ENCODE measurements around the gene LRRC34.

The LRRC34 gene, protein sequence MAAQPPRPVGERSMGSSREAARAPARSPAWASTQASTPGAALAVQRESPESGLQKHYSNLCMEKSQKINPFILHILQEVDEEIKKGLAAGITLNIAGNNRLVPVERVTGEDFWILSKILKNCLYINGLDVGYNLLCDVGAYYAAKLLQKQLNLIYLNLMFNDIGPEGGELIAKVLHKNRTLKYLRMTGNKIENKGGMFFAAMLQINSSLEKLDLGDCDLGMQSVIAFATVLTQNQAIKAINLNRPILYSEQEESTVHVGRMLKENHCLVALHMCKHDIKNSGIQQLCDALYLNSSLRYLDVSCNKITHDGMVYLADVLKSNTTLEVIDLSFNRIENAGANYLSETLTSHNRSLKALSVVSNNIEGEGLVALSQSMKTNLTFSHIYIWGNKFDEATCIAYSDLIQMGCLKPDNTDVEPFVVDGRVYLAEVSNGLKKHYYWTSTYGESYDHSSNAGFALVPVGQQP

DNA sequence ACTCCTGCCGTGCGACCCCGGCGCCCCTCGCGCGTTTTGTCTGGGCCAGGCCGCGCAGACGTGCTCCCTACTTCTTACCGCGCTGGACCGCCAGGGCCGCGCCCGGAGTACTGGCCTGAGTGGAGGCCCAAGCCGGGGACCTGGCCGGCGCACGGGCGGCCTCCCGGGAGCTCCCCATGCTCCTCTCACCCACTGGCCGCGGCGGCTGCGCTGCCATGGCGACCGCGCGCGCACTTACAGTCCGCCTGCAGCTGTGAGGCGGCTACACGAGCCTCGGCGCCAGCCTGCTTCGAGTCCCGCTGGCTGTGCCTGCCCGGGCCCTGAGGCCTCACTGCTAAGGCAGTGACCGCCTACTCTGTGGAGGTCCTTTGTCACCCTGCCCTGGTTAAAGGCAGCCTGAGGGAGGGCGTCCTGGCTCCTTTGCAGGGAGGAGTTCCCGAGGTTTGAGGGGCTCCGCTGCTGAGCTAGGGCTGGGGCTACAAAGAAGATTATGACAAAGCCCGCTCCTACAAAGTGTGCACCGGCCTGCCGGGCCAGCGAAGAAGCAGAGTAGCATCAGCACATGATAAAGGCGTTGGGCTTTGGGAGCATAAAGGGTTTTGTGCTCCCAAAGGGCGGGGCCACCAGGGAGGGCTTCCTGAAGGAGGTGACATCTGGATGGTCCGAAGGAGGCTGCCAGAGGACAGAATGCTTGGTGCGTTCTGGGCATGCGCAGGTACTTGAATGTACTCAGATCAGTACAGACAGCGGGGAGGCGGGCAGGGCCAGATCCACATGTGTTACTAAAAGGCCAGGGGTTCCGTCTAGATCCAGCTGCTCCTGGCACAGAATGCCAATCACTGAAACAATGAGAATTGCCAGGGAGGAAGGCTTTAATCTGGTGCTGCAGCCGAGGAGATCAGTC is at the start of gene LRRC34, which contains the start of gene LRRIQ4:
Gene LRRC34, minus strand, starts transcription at position 573 of the 904 bp plus-strand sequence. Its CDS starts 356 bp downstream, at position 217.
Gene LRRIQ4, plus strand, starts transcription at position 539 of the 904 bp plus-strand sequence. CDS start 9,052 bp downstream, outside the sequence.
- peak; percentile 94 to 96 for DNase-seq

DNA sequence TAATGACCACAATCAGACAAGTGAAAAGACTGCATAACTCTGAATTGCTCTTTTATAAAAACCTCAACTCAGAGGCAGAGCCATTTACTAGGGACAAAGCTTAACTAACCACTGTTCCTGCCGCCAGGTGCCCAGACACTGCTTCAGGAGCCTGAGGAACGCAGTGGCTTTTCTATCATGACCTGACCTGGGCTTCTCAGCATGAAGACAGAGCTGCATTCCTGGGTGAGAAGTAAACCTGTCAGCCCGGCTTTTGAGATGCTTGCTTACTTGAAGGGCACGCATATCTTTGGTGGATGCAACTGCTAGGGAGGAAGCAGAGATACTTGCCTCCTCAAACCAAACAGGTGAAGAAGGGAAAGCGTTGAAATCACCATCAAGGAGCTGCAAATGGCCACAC is 49.2 kb upstream of the LRRC34 start:
- DNase-seq, result no peak

DNA sequence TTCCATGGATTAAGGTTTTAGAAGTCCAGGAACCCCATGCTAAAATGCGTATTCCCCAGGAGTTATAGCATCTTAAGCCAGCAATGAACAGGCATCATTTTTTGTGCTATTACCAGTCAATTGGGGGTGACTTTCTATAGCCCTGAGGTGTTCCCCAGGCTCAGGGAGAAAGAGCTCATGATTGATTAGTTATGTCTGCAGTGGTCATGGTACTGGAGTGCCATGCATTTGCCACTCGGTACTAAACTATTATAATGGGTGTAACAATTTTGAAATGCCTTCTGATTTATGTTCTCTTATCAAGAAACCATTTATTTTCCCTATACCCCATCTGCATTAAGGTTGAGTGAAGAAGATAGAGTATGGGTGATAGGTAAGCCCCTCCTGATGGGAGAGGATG is 45.1 kb upstream of the LRRC34 start:
- no peak for DNase-seq

DNA sequence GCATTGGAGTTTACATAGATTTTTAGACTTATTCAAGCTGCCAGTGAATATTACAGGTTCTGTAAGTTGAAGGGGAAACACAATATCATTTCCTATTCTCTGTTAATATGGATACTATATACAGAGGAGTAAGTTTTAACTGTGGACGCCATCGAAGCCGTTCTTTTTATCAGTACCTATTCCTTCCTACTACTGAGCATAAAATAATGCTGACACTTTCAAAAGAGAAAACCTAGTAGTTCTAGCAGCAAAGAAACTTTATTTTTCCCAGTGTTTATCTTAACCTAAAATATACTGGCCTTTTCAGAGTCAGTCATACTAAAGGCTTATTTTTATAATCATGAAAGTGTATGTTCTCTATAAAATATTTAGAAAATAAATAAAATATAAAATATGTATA is 42.8 kb upstream of the LRRC34 start:
- no peak for DNase-seq

DNA sequence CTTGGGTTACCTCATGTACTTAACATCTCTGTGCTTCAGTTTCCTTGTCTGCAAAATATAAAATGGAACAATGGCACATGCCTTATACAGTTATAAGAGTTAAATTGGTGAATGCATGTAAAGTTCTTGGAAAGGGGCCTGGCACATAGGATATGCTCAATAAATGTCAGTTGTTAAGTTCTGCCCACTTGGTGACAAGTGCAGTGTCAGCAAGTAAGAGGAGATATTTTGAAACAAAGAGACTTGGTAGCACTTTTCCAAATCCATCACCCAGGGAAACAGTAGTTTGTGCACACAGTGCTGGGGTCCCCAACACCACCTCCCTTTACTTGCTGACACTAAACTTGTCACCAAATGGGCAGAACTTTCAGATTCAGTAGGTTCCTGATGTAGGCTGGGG is 37.9 kb upstream of the LRRC34 start:
- DNase-seq, result no peak

DNA sequence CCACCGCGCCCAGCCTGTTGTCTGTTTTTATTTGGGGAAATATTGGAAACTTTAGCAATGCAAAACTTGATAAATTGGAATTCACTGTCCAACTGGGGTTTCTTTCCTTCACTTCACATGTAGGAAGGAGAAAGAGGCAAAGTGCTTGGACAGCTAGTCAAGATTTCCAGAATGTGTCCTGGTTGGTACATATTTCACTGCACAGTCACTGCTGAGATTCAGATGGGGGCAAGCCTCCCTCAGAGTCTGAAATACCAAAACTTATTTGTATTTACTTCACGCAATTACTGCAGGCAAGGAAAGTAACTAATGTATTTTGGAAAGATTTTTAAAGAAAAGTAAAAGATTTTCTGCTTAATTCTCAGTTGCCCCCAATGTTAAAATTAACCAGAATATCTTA is 36.0 kb upstream of the LRRC34 start:
- DNase-seq, result no peak

DNA sequence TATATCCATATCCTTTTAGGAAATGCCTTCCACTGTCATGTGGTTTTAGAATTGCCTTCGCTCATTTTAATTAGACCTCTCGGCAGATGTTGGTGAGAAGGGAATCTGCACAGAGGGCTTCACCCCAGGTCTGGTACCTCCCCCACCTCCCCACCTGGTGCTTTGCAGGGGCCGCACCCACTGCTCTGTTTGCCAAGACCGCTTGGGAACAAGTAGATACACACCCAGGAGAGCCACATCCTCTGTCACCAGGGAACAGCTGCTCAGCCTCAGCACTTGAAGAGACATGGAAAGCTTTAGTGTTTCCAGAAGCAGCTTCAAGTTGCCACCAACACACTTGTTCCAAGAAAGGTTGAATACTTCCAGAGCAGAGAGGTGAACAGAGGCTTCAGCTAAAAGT is 35.2 kb upstream of the LRRC34 start:
- DNase-seq, result peak; percentile 53 to 75

DNA sequence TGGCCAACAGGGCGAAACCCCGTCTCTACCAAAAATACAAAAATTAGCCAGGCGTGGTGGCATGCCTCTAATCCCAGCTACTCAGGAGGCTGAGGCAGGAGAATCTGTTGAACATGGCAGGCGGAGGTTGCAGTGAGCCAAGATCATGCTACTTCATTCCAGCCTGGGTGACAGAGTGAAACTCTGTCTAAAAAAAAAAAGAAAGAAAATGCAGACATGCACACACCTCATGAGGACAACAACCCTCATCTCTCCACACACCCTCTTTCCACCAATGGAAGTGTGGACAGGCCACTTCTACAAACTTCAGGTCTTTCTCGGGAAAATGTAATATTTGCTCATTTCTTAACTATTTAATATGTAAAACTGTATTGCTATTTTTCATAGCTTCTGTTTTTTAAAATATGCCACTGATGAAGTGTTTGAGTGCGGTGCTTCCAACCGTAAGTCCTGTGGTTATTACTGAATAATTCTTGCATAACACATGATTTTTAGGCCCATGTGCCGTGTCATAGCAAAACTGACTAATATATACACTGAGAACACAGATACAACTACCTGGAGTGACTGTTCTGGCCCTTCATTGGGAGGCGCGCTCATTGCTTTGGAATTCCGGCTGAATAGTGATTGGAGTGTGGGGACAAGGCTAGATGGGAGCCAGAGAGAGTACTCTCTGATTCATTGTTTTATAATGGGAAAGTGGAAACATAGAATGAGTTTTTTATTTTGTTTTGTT is 33.9 kb upstream of the LRRC34 start:
- DNase-seq, result no peak

DNA sequence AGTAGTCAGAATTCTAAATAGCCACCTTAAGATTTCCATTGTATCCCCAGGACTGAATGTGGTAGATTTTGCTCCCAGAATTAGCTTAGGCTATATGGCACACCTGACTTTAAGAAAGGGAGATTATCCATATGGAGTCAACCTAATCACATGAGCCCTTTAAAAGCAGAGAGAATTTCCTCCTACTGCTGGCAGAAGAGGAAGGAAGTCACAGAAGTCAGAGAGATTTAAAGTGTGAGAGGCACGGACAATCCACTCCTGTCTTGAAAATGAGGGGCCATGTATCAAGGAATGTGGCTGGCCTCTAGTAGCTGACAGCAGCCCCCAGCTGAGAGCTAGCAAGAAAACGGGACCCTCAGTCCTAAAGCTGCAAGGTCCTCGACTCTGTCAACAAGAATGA is 30.3 kb upstream of the LRRC34 start:
- no peak for DNase-seq

DNA sequence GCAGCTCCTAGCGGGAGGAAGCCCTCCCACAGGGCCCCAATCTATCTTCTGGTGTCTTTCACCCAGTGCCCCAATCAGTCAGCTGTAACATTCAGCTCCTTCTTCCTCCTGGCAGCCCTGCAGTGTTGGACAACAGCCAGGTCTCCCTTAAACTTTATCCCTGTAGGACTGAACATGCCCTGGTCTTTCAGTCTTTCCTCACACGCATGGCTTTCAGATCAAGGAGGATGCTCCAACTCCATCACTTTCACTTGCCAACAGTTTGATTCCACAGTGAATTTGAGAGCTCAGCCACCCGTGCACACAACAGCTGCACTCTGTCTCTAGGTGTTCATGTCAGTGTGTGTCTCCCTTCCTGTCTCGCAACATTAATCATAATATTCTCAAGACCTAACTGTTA is 28.5 kb upstream of the LRRC34 start:
- no peak for DNase-seq

DNA sequence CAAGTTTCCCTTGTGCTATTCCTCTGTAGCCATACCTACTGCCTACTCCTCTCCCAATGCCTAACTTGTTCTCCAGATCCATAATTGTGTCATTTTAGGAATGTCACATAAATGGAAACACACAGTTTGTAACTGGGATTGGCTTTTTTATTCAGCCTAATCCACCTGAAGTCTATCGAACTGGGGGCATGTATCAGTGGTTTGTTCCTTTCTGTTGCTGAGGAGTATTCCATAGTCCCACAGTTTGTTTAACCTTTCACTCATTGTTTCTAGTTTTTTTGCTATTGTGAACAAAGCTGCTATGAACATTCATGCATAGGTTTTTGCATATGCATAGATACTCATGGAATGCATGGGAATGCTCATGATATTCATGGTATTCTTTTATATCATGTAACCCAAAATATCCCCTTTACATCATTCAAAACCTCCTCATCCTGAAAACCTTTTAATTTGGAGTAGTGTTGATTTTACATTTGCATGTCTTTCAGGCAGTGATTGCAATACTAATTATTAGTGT is 25.9 kb upstream of the LRRC34 start:
- no peak for DNase-seq

DNA sequence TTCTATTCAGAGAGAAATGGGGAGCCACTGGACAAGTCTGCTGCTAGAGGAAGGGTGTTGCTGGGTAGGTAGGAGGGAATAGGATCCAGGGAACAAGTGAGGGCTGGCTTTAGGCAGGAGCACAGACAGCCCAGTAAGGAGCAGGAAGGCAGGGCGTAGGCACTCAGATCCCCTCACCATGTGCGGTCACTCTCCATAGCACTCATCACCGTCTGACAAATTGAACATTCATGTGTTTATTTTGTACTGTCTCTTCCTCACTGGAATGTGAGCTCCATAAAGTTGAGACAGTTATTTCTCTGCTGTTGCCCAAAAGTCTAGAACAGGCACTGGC is 24.2 kb upstream of the LRRC34 start:
- DNase-seq, result no peak

DNA sequence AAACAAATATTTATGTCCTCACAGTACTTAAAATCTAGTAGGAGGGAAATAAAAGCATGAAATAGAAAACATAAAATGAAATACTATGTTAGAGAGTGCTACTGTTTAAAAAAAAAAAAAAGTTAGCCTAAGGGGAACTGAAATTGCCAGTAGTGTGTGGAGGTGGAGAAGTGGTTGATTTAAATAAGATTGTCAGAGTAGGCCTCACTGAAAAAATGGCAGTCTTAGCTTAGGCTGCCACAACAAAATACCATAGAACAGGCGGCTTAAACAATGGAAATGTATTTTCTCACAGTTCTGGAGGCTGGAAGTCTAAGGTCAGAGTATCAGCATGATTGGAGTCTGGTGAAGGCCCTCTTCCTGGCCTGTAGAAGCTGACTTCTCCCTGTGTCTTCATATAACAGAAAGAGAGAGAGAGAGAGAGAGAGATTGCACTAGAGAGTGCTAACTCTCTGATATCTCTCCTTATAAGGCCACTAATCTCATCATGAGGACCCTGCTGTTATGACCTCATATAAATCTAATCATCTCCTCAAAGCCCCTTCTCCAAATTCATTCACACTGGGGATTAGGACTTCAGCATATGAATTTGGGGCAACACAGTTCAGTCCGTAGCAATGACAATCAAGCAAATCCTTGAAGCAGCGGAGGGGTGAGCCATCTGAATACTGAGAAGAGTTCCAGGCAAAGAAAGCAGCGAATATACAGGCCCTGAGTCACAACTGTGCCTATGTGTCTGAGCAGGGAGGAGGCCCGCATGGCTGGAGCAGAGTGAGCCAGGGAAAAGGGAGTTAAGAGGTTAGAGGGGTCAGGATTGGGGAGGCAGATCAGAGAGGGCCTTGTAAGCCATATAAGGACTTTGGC is 23.6 kb upstream of the LRRC34 start:
- no peak for DNase-seq

DNA sequence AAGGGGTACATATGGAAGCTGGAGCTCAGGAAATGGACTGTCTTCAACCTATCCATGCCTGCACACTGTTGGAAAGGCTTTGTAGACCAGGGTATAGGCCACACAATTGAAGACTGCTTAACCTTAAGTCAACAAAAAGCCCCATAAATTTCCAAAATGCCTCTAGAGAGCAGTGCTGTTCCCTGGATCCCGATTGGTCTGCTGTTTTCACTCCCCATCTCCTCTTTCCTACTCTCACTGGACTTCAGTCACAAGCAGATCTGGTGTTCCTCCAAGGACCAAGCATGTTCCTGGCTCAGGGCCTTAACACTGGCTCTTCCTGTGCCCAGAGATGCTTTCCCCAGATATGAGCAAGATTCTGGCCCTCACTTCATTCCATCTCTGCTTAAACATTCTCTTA is 22.8 kb upstream of the LRRC34 start:
- DNase-seq, result no peak

DNA sequence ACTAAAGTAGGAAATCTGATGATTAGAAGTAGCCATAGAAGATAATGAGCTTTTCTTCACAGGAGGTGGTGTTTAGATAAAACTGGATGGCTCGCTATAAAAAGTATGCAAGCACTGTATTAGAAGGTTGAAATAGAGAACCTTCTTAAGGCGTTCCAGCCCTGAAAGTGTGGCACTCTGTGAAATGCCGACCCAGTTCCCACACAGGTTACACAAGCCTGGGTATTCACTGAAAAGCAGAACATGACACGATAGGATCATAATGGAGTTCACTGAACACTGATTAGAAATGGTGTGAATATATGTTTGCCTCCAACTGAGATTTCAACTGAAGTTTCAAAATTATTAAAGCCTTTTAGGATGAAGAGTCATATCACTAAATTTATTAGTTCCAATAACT is 15.0 kb upstream of the LRRC34 start:
- no peak for DNase-seq

DNA sequence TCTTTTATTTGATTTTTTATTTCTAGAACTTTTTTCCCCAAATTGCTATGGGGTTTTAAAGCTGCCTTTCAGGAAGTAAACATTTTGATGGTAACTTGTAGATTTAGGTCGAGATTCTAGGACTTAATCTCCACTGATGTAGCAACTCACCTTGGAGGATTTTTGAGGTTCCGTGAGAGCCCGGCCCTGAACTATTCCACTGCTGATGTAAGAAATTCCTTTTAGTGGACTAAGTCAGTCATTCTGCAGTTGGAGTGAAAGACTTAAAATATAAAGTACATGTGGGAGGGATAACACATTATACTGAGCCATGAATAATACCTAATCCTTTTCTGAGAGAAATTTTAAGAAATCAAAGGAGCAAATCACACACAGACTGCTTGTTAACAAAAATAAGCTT is 12.6 kb upstream of the LRRC34 start:
- no peak for DNase-seq

DNA sequence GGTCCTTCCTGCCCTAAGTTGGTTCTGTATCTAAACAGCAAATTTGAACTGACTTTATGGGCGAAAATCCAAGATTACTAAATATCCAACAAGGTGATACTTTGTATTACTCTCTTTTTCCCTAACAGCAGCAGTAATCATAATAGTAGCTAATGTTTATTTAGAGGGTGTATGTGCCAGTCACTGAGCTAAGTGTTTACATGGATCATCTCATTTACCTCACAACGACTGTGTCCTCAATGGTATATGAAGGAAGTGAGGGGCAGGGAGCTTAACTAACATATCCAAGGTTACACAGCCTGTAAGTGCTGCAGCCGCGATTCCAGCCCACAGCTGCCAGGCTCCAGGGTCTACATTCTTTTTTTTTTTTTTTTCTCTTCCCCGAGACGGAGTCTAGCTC is 10.3 kb upstream of the LRRC34 start:
- DNase-seq, result no peak

DNA sequence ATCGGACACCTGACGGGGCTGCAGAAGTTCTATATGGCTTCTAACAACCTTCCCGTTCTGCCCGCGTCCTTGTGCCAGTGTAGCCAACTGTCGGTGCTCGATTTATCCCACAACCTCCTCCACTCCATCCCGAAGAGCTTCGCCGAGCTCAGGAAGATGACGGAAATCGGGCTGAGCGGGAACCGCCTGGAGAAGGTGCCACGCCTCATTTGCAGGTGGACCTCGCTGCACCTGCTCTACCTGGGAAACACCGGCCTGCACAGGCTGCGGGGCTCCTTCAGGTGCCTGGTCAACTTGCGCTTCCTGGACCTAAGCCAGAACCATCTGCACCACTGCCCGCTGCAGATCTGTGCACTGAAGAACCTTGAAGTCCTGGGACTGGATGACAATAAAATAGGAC is 9.8 kb upstream of the LRRC34 start:
- DNase-seq, result no peak

DNA sequence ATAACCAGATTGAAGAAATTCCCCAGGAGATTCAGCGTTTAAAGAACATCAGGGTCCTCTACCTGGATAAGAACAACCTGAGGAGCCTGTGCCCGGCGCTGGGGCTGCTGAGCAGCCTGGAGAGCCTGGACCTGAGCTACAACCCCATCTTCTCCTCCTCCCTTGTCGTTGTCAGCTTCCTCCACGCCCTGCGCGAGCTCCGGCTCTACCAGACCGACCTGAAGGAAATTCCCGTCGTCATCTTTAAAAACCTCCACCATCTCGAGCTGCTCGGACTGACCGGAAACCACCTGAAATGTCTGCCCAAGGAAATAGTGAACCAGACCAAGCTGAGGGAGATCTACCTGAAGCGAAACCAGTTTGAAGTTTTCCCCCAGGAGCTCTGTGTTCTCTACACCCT is 9.4 kb upstream of the LRRC34 start:
- no peak for DNase-seq

DNA sequence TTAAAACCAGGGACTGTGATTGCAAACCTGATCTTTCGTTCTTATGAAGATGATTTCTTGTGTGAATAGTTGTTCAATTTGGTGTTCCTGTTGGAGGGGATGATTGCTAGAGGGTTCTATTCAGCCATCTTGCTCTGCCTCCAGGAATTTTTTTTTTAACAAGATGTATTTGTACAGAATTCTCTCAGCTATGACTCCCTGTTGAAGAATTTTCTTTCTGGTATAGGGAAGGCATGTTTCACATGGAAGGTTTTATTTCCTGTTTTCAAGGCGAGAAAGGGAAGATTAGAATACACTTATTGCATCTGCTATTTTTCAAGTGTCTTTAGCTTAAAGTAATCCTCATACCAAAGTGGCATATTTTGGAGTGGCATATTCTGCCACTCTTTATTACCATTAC is 5.6 kb upstream of the LRRC34 start:
- no peak for DNase-seq

DNA sequence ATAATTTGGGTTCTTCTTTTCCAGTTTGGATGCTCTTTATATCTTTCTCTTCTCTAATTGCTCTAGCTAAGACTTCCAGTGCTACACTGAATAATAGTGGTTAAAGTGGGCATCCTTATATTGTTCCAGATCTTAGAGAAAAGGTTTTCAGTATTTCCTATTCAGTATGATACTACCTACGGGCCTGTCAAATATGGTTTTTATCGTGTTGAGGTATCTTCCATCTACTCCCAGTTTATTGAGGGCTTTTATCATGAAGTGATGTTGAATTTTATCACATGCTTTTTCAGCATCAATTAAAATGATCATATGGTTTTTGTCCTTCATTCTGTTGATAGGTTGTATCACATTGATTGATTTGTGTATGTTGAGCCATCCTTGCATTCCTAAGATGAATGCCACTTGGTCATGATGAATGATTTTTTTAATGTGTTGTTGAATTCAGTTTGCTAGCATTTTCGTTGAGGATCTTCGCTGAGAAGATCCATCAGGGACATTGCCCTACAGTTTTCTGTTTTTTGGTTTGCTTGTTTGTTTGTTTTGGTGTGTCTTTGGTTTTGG is 3.0 kb upstream of the LRRC34 start:
- no peak for DNase-seq
